SKM-1 treated with dmso at 0.1 percent for 144 hours (cell line): Measurements from ENCODE around the gene MDGA2.
"Not testable (repeated sequence)": the region's sequence is repeated elsewhere in the genome, so short reads cannot be mapped to it uniquely, and the experiment has no call there.

ENCODE experiments used
- DNase-seq: peaks from one replicate; lab custom pipeline; 2025; ENCODE audit not compliant: unreplicated experiment; lab: John Stamatoyannopoulos, UW

Gene MDGA2

GRCh38 chr14:47624126-47624525 lies 51.3 kb downstream of the MDGA2 start:
- not testable (repeated sequence) for DNase-seq

- no peak for DNase-seq
These were observed 56.0 kb downstream of the MDGA2 start for GRCh38 chr14:47619392-47619791.

GRCh38 chr14:47606566-47606965 lies 68.8 kb downstream of the MDGA2 start:
- DNase-seq, result no peak

- DNase-seq, result no peak
These were observed 78.5 kb downstream of the MDGA2 start for GRCh38 chr14:47596860-47597259.

GRCh38 chr14:47596232-47596631 lies 79.2 kb downstream of the MDGA2 start:
- no peak for DNase-seq

GRCh38 chr14:47595552-47595951 lies 79.9 kb downstream of the MDGA2 start:
- no peak for DNase-seq

GRCh38 chr14:47590767-47591495 lies 84.5 kb downstream of the MDGA2 start:
- no peak for DNase-seq

GRCh38 chr14:47585447-47585846 lies 90.0 kb downstream of the MDGA2 start:
- no peak for DNase-seq

GRCh38 chr14:47567273-47567672 lies 108.1 kb downstream of the MDGA2 start:
- DNase-seq, result no peak

- DNase-seq, result no peak
These were observed 117.5 kb downstream of the MDGA2 start for GRCh38 chr14:47557894-47558293.

GRCh38 chr14:47555333-47555732 lies 120.1 kb downstream of the MDGA2 start:
- no peak for DNase-seq

GRCh38 chr14:47549886-47550285 lies 125.5 kb downstream of the MDGA2 start:
- no peak for DNase-seq

- no peak for DNase-seq
These were observed 131.9 kb downstream of the MDGA2 start for GRCh38 chr14:47543459-47543858.

GRCh38 chr14:47541662-47542061 lies 133.7 kb downstream of the MDGA2 start:
- DNase-seq, result no peak

GRCh38 chr14:47539031-47539461 lies 136.4 kb downstream of the MDGA2 start:
- peak; percentile 0 for DNase-seq

- DNase-seq, result no peak
These were observed 139.1 kb downstream of the MDGA2 start for GRCh38 chr14:47536341-47536740.

GRCh38 chr14:47526591-47527244 lies 148.7 kb downstream of the MDGA2 start:
- peak; percentile 2 for DNase-seq

- DNase-seq, result no peak
These were observed 150.9 kb downstream of the MDGA2 start for GRCh38 chr14:47524524-47524923.

- DNase-seq, result no peak
These were observed 155.0 kb downstream of the MDGA2 start for GRCh38 chr14:47520382-47520781.

- DNase-seq, result no peak
These were observed 163.6 kb downstream of the MDGA2 start for GRCh38 chr14:47511829-47512228.

GRCh38 chr14:47509957-47510356 lies 165.4 kb downstream of the MDGA2 start:
- no peak for DNase-seq

GRCh38 chr14:47507861-47508260 lies 167.5 kb downstream of the MDGA2 start:
- DNase-seq, result no peak

GRCh38 chr14:47500369-47500768 lies 175.0 kb downstream of the MDGA2 start:
- DNase-seq, result no peak
